HG03432 (cell line): ENCODE results near the gene IL17C.
"Not testable (repeated sequence)": the region's sequence is repeated elsewhere in the genome, so short reads cannot be mapped to it uniquely, and the experiment has no call there.

ENCODE experiments used
- ATAC-seq: cut with Tn5 transposase; IDR thresholded peaks from one replicate; pipeline ENCODE4 v1.9.1; 2021; ENCODE audit warnings: mild to moderate bottlenecking, moderate library complexity; ENCODE audit not compliant: unreplicated experiment

Gene IL17C

GRCh38 chr16:88609426-88609825, 28.9 kb upstream of the IL17C start:
- ATAC-seq = not testable (repeated sequence)

DNA sequence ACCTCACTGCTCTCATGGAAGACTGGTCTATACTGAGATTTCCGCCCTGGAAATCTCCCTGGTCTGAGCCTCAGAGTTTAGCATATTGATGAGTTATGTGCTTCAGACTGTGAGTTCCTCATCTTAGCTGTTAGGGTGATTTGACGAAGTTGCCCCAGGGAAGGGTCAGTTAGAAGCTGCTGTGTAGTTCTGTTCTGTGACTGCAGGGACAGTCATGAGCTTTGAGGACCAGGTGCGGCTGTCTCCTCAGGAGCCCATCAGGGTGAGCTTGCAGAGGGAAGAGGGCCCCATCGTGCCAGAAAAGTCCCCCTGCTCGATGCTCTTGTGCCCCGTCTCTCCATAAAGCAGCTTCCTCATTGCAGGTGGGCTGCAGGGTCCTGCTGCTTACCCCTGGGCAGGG, 28.3 kb upstream of the IL17C start:
- no peak for ATAC-seq

DNA sequence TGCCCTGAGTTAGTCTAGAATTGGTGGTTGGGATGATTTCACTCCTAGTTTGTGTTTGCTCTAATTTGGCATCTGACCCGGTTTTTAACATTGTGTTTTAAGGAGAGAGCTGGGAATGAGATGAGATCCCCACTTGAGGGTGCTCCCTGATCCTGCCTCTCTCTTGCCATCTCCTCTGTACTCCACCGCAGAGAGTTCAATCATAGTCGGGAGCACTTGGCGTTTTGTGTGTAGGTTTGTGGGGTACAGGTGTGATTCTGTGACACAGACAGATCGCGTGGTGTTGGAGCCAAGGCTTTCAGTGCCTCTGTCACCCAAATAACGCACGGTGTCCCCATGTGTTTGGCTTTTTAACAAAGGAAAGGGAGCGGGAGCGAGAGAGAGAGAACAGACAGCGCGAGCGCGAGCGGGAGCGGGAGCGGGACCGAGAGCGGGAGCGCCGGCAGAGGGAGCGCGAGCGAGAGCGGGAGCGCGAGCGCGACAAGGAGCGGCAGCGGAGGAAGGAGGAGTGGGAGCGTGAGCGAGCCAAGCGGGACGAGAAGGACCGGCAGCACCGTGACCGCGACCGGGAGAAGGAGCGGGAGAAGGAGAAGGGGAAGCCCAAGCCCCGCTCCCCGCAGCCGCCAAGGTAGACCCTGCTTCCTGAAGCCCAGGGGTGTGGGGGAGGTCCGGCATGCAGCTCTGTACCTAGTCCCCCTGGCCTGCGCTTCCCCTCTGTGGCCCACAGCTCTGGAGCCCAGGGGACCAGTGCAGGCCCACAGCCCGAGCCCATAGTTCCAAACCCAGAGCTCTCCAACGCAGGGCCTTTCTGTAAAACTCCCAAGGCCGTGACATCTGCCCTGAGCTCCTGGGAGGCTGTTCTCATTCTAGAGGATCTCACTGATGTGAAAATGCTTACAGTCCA, 27.2 kb upstream of the IL17C start:
- no peak for ATAC-seq

GRCh38 chr16:88613293-88613692, 25.1 kb upstream of the IL17C start:
- no peak for ATAC-seq

DNA sequence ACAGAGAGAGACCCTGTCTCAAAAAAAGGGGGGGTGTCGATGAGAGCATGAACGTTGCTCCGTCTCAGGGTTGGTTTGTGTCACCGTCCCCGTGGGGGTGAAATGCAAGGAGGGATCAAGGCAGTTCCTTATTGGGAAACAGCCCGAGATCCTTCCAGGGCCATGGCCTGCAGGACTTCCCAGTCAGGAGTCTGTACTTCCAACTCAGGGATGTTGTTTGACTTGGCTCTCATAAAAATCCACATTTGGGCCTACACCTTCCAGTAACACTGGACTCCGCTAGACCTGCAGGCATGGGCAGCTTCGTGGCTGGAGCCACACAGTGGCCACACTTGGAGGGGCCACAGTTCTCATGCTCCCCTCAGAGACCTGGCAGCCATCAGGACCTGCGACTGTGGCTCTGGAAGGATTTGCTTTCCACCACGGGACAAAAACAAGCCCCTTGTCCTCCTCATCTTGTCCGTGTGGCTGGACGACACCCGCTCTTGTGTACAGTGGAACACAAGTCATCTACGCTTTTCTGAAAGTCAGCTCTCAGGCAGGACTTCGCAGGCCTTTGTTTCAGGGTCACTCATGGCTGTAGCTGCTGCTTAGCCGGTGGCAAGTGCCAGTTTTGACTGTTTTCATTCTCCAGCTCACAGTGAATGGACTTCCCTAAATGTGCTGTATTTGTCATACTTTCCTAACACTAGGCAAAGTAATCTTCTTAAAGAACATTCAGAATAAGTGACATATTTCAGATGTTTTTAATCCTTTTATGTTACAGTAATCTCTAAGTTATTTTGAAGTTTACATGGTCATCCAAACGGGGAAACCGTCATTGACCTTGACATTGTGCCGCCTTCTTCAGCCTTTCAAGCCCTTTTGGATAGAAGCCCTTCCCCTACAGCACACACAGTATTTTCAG, 24.2 kb upstream of the IL17C start:
- ATAC-seq = no peak

DNA sequence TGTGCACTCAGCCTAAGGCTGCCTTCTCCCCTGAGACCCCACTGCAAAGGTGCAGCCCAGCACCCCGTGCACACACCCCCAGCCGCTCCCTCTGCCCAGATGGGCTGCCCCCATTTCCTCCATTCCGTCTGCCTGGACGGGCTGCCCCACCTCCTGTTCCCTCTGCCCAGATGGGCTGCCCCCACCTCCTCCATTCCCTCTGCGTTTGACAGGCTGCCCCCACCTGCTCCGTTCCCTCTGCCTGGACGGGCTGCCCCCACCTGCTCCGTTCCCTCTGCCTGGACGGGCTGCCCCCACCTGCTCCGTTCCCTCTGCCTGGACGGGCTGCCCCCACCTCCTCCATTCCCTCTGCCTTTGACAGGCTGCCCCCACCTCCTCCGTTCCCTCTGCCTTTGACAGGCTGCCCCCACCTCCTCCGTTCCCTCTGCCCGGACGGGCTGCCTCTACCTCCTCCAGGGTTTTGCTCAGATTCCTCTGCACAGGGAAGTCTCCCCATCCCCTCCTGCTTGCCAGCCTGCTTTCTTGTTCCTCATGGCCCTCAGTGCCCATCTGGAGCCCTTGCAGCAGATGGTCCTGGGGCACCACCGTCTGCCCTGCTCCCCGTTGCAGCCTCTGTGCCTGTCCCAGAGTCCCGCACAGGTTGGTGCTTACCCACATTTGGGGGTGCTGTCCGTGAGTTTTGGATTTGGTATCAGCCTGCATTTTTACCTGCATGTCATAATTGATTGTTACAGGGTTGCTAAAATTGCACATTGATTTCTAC, 23.4 kb upstream of the IL17C start:
- no peak for ATAC-seq

- no peak for ATAC-seq
Measured at GRCh38 chr16:88616320-88616719, 22.1 kb upstream of the IL17C start.

- ATAC-seq = no peak
Measured at GRCh38 chr16:88616736-88617135, 21.6 kb upstream of the IL17C start.

GRCh38 chr16:88617268-88618031, 20.9 kb upstream of the IL17C start:
- no peak for ATAC-seq

GRCh38 chr16:88618182-88618955, 20.0 kb upstream of the IL17C start:
- no peak for ATAC-seq

- no peak for ATAC-seq
Measured at GRCh38 chr16:88618956-88619667, 19.3 kb upstream of the IL17C start.

GRCh38 chr16:88619859-88620815, 18.2 kb upstream of the IL17C start:
- no peak for ATAC-seq

- ATAC-seq = no peak
Measured at GRCh38 chr16:88622125-88622524, 16.2 kb upstream of the IL17C start.

DNA sequence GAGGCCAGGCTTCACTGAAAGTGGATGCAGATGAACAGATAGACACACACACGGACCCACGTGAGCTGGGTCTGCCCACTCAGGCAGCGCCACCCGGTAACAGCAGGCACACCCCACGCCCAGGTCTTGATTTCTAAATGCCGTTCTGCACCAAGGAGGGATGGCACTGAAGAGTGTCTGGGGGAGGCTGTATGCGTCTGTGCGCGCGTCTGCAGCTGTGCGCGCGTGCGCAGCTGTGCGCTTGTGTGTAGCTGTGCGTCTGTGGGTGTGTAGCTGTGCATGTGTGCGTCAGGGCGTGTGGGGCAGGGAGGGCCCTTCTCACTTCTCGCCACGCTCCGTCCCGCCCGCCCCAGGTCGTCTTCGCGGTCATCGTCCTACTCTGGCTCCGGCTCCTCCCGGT, 15.5 kb upstream of the IL17C start:
- ATAC-seq = no peak

DNA sequence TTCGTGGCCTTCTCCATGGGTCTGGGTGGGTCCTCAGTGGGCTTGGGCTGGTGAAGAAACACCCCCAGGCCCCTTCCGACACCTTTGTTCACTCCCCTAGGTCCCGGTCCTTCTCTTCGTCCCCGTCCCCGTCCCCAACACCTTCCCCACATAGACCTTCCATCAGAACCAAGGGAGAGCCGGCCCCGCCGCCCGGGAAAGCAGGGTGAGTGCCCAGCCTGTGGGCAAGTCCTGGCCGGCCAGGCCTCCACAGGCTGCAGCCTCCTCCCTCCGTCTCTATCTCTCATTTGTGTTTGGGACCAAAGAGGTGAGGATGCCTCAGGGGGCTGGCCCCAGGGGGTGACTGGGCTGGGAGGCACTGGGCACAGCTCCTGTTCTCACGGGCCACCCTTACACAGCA, 14.5 kb upstream of the IL17C start:
- no peak for ATAC-seq

DNA sequence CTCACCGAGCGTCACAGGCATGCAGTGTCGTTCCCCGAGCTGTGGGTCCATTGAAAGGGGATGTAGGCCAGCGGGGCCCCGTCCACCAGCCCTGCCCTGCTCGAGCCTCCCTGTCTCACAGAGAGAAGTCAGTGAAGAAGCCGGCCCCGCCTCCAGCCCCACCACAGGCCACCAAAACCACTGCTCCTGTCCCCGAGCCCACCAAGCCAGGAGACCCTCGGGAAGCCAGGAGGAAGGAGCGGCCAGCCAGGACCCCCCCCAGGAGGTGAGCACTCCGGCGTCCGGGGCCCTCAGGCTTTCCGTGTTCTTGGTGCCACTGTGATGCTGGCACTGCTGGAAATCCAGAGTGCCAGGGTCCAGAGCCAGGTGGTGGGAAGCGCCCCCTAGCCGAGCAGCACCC, 13.9 kb upstream of the IL17C start:
- no peak for ATAC-seq

- no peak for ATAC-seq
Measured at GRCh38 chr16:88624977-88625576, 13.3 kb upstream of the IL17C start.
